Ammon's horn (tissue), 1 donor: ENCODE data around the gene PHACTR1.
"Not testable (repeated sequence)": the region's sequence is repeated elsewhere in the genome, so short reads cannot be mapped to it uniquely, and the experiment has no call there.

Source experiments
- DNase-seq: peaks from one replicate; pipeline ENCODE4 v3.0.0-alpha.2; 2016; ENCODE audit warnings: low spot score

The PHACTR1 gene

DNA sequence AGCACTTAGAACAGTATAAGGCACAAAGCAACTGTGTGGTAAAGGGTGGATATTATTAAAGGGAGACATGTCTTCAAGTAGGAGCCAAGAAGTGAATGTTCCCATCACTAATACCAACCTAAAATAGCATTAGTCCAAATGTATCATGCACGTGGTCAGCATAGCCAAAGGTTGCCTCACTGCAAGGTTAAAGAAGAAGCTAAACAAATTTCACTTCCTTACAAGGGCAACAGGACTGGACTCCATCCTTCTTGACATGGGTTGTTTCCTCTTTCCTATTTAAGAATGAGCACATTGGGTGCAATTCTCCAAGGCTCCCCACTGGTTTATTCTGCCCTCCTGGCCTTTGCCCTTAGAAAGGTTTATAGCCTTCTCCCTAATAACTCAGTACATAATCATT lies 186.7 kb downstream of the PHACTR1 start:
- peak; percentile 73 for DNase-seq

DNA sequence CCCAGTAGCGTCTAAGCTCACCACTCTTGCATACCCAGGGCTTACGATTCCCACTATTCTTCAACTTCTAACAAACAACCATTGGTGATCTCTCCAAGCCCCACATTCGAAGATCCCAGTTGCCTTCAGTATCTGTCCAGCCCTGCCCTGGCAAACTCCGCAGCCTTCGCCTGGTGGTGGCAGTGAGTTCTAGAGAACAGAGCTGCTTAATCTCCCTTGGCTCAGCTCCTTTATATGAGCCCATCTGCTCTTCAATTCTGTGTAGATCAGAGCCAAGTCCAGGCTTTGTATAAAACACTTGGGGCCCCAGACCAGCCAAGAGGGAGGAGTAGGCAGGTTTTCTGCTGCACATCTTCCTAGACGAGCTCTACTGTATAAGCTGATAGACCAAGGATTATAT lies 193.3 kb downstream of the PHACTR1 start:
- DNase-seq = peak; percentile 55

DNA sequence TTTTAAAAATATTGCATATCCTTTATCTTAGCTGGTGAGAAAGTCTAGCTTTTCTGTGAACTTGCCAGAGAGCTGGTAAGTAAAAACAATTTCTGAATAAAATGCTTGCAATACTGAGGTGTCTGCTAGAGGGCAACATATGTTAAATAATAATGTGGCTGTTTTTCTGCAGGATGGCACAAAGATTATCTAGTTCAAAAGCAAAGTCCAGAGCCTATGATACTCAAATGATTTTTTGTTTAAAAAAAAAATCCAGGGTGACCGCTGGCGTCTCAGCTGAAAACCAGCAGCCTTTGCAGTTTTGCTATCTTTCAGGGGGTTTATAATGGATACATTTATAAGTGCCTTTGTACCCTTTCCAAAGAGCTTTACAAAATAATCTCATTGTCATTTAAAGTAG lies 194.9 kb downstream of the PHACTR1 start:
- DNase-seq = peak; percentile 73

DNA sequence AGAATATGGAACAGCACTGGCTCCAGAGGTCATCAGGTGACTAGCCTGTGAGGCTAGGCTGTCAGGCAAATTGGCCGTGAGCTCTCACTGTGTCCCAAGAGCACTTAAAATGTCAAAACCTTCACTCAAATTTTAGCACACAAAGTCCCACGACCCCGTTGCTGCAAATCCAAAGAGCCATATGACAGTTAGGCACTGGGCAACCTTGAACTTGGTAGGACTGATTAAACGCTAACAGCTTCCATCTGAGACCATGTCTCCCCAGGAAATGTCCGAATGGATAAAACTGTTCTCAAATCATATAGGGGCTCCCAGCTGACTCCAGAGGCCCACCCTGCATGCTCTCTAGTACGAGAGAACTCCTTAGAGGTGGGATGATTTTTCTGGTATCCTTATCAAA lies 196.6 kb downstream of the PHACTR1 start:
- no peak for DNase-seq

DNA sequence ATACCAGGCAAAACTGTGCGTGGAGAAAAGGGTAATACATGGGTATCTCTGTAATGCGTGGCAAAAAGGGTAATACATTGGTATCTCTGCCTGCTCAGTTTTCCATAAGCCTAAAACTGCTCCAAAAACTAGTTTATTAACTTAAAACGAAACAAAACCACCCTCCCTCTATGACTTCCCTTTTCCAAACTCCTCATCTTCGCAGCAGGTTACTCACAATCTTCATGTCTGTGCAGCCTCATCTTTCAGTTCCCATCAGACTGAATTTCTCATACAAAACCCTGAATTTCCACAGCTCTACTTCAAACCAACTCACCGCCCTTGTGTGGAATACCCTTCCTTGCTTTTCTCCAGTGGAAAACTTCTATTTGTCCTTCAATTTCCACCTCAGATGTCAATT lies 199.4 kb downstream of the PHACTR1 start:
- no peak for DNase-seq

DNA sequence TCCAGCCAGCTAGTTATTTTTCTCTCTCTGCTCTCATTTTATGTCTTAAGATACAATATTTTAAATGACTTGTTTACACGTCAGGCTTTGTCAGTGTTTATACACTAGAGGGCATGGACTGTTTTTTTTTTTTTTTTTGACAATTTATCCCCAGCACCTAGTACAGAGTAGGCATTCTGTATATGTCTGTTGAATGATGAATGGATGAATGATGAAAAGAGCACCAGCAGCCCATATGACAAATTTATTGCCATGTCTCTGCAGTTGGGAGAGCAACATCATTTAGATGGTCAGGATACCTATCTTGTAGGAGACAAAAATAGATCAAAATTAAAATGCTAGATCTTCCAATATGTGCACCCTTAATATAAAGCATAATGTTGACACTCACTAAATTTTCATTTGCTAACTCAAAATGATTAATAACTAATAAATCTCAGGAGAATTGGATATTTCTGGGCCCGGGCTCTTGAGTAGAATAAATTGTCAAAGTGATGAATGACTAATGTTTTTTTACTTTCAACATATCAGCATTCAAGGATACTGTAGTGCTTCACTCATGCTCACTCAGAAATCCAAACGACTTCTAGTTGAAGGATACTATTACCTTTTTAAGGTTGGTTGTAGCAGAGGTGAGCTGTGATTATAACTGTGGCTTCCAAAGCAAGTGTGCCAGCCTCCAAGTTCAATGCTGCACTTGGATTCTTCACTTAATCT lies 200.0 kb downstream of the PHACTR1 start:
- DNase-seq = no peak

DNA sequence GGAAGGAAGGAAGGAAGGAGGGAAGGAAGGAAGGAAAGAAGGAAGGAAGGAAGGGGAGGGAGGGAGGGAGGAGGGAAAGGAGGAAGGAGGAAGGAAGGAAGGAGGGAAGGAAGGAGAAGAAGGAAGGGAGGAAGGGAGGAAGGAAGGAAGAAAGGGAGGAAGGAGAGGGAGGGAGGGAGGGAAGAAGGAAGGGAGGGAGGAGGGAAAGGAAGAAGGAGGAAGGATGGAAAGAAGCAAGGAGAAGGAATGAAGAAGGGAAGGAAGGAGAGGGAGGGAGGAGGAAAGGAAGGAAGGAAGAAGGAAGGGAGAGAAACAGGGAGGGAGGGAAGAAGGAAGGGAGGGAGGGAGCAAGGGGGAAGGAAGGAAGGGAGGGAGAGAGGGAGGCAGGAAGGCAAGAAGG lies 204.9 kb downstream of the PHACTR1 start:
- DNase-seq = no peak

DNA sequence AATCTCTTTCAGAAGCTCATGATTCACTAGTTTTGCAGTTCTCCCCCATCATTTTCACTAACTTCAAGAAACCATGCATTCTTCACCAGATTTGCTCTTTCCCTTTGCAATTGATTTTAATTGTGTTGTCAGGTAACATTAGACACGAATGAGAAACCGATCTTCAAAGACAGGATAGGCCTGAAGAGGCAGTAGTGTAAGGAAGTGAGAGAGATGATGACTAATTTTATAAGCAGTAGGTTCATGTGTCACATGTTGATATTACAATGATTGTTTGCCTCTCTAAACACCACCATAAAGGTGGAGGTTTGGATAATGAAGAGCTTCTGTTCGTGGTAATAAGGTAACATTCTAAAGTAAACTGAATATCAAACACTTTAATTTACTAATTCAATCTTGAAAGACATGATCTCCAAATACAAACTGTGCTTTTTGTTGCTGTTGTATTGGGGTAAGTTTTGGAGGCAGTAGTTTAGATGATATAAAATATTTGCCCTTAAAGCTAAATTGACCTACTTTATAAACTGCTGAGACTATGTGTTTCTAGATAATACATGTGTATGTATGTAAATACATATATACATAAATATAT lies 207.2 kb downstream of the PHACTR1 start:
- DNase-seq = no peak

DNA sequence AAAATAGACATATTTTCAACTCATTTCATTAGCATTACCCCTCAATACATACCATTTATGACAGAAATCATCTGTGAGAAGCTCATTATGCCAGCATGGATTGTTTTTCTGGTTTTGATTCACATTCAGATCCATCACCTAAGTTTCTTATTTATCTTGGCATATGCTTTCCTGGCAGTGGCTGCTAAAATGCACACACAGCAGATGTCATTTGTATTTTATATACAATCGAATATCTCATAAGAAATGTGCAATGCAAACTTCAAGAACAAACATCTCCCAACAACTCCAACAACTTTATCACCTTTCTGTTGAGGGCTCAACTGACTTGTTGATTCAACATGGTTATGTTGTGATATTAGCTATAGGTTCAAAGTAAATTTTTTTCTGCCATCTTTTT lies 208.3 kb downstream of the PHACTR1 start:
- no peak for DNase-seq

DNA sequence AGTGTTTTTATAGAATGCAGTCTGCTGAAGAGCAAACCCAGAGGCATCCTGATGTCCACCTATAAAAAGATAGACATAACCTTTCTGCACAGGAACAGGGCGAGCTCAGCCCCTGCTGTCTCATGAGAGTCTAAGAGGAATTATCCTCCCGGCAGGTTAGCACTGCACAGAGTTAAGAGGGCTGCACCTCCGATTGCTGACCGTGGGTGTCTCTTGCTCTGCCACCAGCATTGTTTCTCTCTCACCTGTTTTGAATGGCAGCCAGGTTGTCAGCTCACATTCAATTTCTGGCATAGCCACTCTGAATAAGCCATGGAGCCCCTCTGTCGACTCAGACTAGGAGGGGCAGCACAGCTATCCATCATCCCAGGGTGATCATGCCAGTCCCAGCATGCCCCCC lies 211.2 kb downstream of the PHACTR1 start:
- no peak for DNase-seq

DNA sequence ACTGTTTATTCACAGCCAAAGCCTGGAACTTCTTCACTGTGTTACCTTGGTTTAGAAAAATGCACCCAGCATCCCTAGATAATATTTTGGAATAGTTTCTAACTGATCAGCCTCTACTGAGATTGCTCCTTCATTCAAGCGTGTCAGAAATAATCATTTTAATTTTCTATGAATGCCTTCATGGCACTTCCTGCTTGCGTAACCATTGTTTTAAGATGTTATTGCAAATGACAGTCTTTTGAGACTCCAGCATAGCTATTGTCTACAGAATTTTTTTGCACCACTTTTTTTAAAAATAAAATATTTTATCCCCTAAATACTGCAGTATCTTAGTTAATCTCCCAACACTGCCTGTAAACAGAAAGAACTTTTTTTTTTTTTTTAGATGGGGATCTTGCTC lies 213.1 kb downstream of the PHACTR1 start:
- no peak for DNase-seq

DNA sequence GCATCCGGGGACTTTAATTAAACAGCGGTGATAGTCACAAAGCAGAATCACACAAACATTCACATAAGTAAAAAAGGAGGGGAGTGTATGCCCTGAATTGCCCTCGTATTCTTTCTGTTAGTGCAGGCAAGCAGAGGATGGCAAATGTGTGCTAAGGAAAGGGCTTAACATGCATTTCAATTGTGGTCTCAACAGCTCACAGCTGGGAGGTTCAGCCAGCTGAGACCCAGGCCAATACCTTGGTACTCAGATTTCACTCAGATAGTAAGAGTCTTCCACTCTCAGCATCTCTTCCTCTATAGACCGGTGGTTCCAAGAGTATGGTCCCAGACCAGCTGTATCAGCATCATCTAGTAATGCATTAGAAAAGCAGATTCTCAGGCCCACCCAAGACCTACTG lies 215.1 kb downstream of the PHACTR1 start:
- DNase-seq = no peak

DNA sequence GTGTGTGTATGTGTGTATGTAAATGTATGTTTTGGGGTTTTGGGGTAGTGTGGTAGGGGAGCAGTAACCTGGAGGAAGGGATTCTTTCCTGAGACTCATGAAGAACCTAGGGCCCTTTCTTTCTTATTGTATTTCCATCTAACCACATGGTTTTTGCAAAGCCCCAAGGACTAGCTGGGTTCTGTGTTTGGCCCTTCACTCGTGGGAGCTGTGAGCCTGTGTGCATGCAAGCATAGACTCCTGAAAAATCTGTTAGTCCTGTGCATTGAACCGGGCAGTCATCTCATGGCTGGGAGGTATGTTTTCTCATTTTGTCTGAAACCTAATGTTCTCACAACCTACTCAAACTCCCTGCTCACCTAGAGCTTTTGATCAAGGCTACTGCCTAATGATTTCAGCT lies 219.1 kb downstream of the PHACTR1 start:
- DNase-seq = no peak

DNA sequence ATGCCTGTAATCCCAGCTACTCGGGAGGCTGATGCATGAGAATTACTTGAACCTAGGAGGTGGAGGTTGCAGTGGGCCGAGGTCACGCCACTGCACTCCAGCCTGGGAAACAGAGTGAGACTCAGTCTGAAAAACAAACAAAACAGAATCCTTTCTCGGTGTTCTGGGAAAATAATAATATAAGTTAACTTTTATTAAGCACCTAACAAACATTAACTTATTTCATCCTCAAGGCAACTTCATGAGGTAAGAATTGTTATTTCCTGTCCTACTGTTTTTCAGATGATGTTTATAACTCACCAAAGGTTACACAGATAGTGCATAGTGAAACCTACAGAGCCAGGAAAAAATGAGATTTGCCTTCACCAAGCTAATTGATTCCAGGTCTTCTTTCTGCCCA lies 221.4 kb downstream of the PHACTR1 start:
- DNase-seq = no peak

DNA sequence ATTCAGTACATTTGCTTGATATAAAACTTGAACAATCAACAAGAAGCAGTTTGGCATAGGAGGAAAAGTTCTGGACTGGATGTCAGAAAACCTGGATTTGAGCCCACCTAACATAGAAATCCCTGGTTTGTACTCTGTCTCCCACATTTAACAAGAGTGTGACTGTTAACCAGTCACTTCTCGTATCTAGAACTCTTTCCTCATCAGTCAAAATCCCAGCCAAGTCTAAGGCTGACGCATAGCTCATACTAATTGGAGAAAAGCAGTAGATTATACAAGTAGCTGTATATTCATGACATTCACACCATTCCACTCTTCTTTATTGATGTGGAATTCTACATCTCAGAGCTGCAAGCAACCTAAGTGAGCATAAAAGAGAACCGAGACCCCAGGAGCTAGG lies 222.7 kb downstream of the PHACTR1 start:
- DNase-seq = peak; percentile 22

DNA sequence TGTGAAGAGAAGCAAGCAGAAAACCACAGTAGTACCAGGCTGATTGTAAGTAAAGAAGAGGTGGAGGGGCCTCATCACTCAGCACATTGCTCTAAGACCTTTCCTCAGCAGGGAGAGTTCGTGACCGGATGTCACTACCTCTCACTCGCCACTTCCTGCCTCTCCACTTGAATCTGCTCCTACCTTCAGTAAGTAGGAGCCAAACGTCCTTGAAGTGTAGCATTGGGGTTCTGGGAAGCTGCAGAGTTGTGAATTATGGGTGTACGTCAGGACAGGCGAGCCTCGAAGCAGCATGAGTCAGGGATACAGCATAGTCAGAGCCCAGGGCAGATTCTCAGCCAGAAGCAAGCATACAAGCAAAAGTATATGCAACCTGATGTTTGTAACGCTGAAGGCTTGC lies 224.9 kb downstream of the PHACTR1 start:
- no peak for DNase-seq

DNA sequence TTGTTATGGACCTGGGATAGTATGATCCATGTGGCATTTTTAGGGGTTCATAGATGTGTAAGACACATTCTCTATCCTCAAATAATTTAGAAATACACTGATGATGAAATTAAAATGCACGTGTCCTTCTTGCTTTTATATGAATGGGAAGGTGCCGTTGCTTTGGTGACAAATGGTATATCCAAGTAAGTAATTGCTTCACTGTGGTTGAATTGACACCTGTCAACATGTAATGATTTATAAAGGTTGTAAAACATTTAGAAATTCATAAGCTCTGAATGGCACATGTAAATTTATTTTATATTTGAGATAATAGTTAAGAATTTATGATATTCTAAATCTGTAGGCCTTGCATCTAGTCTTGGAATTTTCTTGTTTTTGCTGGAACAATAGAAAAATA lies 227.0 kb downstream of the PHACTR1 start:
- DNase-seq = no peak

DNA sequence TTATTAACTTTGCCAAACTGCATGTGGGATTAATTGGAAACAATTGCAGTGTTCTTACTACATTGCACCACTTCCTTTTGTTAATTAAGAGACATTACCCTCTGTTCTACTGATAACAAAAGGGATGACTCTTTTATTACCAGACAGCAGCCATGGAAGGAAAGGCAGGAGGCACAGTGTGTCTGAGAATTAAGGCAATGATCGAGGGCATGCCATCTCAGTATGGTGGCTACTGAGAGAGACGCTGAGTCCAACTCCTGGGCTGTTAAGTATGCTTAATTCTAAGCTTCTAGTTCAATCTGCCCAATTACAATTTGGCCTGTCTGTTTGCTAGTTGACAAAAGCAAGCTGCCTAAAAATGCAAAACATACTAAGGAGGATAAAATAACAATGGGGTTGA lies 227.4 kb downstream of the PHACTR1 start:
- no peak for DNase-seq

DNA sequence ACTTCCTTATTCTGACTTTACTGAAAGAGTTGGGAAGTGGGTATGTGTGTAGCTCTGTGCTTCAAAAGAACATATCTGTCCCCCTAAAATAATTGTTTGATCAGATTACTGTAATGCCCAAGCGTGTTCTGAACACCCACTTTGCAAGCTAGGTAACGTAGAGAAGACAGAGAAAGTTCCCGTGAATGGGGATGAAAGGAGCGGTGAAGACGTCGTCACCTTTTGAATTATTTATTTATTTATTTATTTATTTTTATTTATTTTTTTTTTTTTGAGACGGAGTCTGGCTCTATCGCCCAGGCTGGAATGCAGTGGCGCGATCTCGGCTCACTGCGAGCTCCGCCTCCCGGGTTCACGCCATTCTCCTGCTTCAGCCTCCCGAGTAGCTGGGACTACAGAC lies 228.0 kb downstream of the PHACTR1 start:
- not testable (repeated sequence) for DNase-seq

DNA sequence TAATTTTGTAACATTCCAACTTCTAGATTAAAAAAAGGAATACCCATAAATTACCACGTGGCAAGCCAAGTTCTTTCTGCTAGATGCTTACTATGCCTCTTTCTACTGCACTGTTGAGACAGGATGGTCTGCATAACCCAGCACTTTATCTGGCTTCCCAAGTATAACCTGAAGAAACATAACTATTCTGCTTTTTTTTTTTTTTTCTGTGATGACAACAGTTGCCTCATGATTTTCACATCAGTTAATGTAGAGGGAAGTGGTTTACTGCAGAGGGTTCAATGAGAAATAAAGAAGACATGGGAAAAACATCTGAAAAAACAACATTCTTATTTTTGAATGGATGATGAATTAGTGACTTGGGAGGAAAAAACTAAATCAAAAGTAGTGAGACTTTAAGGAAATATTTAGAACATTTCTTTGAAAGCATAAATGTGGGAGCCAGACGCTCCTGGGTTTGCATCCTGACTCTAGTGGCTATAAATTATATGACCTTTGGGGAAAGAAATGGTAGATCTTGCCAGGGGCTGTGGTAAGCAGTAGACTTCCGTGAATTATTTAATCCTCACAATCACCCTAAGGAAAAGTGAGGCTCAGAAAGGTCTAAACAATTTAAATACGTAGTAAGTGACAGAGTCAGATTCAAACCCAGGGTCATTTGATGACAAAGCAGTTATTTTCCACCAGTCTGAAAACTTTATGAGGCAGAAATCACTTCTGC lies 230.7 kb downstream of the PHACTR1 start:
- no peak for DNase-seq

DNA sequence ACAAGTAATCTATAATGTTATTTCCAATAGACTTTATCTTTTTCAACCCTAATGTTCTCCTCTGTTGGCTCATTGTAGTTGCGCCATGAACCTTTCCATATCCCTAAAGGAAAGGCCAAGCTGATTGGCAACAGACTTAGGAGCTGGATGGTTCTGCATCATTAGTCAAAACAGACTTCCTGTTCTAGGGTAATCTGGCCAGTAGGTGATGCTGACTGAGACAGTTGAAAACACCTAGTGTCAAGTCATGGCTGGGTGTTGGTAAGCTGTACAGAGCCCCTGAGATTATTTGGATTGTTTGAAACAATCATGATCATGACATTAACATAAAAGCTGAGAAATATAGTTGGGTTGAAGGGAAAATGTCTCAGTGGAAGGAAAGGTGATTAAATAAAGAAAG lies 231.4 kb downstream of the PHACTR1 start:
- DNase-seq = no peak

DNA sequence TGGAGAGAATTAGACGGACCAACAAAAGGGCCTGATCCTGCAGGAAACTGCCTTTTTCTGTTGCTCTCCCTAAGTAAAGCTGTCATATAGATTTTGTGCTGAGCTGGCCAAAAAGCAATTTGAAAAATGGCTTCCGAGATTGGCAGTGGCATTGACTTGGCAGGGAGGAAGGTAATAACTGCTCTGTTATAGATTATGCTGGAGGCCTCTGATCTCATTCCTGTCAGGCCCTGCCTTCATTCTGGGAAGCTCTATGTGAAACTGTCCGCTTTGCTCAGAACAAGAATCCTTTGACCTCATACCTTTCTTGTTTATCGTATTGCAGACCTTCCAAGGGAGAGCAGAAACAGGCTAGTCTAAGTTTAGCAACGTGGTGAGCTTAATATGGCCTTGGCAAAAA lies 234.4 kb downstream of the PHACTR1 start:
- DNase-seq = no peak

DNA sequence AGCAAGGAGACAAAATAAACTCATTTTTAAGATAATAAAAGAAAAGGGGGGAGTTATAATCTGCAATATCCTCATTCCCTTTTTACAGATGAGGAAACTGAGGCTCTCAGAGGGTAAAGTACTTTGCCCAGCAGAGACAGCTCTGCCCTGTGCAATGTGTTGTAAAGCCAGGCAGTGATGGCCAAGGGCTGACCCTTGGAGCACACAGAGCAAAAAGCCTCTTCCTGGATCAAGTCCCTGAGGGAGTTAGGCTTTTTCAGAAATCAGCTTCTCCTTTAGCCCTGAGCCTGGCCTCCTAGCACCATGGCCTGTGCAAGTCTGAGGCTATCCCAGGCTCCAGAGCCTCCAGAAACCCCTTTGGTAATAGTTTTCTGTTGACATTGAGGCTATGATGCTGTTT lies 234.8 kb downstream of the PHACTR1 start:
- no peak for DNase-seq

DNA sequence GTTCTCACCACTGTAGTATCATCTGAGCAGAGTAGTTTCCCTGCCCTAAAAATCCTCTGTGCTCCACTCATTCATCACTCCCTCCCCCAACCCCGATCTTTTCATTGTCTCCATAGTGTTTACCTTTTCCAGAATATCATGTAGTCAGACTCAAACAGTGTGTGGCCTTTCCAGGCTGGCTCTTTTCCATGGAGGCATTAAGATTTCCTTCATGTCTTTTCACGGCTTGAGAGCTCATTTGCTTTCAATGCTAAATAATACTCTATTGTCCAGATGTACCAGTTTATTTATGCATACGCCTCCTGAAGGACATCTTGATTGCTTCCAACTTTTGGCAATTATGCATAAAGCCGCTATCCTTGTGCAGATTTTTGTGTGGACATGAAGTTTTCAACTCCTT lies 235.8 kb downstream of the PHACTR1 start:
- DNase-seq = no peak
